ENCODE measurements around the gene KCNRG.

The KCNRG gene, protein sequence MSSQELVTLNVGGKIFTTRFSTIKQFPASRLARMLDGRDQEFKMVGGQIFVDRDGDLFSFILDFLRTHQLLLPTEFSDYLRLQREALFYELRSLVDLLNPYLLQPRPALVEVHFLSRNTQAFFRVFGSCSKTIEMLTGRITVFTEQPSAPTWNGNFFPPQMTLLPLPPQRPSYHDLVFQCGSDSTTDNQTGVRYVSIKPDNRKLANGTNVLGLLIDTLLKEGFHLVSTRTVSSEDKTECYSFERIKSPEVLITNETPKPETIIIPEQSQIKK

DNA sequence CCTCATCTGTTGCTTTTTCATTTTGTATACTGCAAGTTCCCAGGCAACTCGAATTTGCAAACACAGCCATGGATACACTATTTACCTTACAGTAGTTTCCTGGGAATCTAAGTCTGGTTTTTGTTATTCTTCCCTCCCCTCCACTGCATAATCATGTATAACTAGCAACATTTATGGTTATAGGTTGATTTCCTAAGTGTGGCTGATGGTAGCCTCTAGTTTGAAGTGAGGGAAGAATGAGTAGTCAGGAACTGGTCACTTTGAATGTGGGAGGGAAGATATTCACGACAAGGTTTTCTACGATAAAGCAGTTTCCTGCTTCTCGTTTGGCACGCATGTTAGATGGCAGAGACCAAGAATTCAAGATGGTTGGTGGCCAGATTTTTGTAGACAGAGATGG lies at the start of gene KCNRG:
Gene KCNRG, plus strand, starts transcription at position 187 of the 400 bp plus-strand sequence. Its CDS starts 50 bp downstream, at position 237.
- in situ Hi-C loops (cut with HindIII; ENCODE audit: low pct_ligation_motif_present, low sequenced_read_pairs), result no loop called here
- Histone ChIP-seq H3K4me3 (ENCODE audit: low read depth, low read length) (no peak within 1 kb of the TSS), H3K27me3 (replicated peaks) (no peaks in the 10 kb centered on the region), H3K27ac (no peak within 1 kb of the TSS), H3K36me3 (replicated peaks) (peaks cover 18% of the 10 kb centered on the region)
- DNase-seq, result no peak
- TF ChIP-seq, protein P1, sequence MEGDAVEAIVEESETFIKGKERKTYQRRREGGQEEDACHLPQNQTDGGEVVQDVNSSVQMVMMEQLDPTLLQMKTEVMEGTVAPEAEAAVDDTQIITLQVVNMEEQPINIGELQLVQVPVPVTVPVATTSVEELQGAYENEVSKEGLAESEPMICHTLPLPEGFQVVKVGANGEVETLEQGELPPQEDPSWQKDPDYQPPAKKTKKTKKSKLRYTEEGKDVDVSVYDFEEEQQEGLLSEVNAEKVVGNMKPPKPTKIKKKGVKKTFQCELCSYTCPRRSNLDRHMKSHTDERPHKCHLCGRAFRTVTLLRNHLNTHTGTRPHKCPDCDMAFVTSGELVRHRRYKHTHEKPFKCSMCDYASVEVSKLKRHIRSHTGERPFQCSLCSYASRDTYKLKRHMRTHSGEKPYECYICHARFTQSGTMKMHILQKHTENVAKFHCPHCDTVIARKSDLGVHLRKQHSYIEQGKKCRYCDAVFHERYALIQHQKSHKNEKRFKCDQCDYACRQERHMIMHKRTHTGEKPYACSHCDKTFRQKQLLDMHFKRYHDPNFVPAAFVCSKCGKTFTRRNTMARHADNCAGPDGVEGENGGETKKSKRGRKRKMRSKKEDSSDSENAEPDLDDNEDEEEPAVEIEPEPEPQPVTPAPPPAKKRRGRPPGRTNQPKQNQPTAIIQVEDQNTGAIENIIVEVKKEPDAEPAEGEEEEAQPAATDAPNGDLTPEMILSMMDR (IDR thresholded peaks at IDR 0.05; ENCODE audit: low read depth, low read length, missing control alignments), result no peak

DNA sequence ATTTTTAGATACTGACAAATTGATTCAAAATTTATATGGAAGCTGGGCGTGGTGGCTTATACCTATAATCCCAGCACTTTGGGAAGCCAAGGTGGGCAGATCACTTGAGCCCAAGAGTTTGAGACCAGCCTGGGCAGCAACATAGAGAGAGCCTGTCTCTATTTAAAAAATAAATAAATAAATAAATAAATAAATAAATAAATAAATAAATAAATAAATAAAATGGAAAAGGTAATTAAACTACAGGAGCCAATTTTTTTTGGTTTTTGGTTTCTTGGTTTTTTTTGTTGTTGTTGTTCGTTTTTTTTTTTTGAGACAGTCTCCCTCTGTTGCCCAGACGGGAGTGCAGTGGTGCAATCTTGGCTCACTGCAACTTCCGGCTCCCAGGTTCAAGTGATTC lies 47.8 kb upstream of the KCNRG start:
- Histone ChIP-seq H3K4me3 (ENCODE audit: low read depth, low read length) (no peak overlapping the region), H3K27ac (no peak overlapping the region), H3K27me3 (replicated peaks) (no peaks in the 10 kb centered on the region), H3K36me3 (replicated peaks) (no peaks in the 10 kb centered on the region)
- no peak for DNase-seq
- TF ChIP-seq, protein P1 (IDR thresholded peaks at IDR 0.05; ENCODE audit: low read depth, low read length, missing control alignments), result no peak
- in situ Hi-C loops (cut with HindIII; ENCODE audit: low pct_ligation_motif_present, low sequenced_read_pairs), result no loop called here

DNA sequence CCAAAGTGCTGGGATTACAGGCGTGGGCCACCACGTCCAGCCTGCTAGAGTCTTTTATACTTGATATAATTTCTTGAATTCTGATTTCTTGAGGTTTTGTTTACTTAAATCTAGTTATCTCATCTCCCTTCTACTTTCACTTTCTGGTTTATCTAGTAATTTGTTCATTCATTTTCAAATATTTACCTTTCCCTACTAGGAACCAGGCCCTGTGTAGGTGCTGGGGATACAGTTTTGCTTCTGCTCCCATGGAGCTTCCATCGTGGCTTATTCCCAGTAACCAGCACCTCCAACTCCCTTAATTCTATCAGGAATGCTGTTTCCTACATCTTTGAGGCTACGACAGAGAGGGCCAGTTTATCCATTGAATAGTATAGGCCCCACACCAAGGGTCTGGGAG lies 42.5 kb upstream of the KCNRG start:
- no peak overlapping the region for H3K27ac ChIP-seq
- in situ Hi-C loops (cut with HindIII; ENCODE audit: low pct_ligation_motif_present, low sequenced_read_pairs), result no loop called here
- TF ChIP-seq, protein P1 (IDR thresholded peaks at IDR 0.05; ENCODE audit: low read depth, low read length, missing control alignments), result no peak
- no peak for DNase-seq
- H3K27me3 ChIP-seq (replicated peaks), result no peaks in the 10 kb centered on the region
- H3K4me3 ChIP-seq (ENCODE audit: low read depth, low read length), result no peak overlapping the region
- no peaks in the 10 kb centered on the region for H3K36me3 ChIP-seq (replicated peaks)

DNA sequence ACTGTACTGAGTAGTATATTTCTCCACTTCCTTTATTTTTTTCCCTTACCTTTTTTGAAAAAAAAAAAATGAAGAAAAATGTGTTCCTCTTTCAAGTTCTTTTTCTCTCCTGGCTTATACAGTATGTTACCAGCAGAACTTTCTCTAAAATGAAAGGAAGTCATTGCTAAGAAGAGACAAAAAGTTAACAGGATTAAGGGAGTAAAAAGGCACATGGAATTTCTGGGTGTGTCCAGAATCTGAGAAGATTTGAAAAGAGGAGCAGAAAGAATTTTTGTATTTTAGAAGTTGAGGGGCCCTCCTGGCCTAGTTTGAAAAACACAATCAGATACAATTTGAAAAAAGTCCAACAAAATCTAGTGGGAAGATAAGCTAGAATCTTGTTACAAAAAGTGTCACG lies 39.4 kb upstream of the KCNRG start:
- TF ChIP-seq, protein P1 (IDR thresholded peaks at IDR 0.05; ENCODE audit: low read depth, low read length, missing control alignments), result no peak
- in situ Hi-C loops (cut with HindIII; ENCODE audit: low pct_ligation_motif_present, low sequenced_read_pairs), result no loop called here
- no peaks in the 10 kb centered on the region for H3K27me3 ChIP-seq (replicated peaks)
- DNase-seq, result no peak
- H3K36me3 ChIP-seq (replicated peaks), result no peaks in the 10 kb centered on the region
- no peak overlapping the region for H3K4me3 ChIP-seq (ENCODE audit: low read depth, low read length)
- H3K27ac ChIP-seq, result no peak overlapping the region

DNA sequence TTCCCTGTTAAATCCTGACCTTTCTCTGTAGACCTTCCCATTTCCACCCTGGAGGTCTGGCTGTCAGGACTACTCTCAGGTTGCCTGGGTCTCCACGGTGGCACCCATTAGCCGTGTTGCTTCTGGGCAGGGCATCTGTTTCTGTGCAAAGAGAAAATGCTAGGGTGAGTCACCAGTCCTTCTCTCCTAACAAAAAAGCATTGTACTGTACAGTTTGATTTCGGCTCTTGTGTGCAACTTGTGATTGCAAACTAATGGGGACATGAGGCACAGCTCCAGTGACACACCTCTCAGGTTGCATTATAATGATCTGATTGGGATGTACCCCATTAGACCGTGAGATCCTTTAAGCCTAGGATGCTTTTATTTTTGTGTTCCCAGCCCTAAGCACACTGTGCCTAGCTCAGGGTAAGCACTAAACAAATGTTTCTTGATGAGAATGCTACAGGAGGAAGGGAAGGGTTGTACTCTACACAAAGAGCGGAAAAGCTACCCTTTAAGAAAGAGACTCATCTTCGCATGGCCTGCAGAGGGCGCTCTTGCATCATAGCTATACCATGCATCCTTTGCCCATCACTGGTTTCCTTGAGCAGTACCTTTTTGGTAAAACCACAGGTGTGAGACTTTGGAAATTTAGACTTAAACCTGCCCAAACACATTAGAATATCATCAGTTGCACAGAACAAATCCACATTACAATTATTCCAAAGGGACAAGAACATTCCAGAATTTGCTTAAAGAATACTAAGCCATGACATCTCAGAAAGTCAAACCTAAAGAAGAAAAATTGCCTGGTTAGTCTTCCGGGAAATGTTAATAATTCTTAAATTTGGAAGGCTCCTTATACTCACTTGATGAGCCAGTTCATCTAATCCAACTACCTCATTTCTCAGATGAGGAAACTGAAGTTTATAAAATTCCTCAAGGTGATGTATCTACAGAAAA lies 38.7 kb upstream of the KCNRG start:
- Histone ChIP-seq H3K27ac (no peak overlapping the region), H3K4me3 (ENCODE audit: low read depth, low read length) (no peak overlapping the region), H3K27me3 (replicated peaks) (no peaks in the 10 kb centered on the region), H3K36me3 (replicated peaks) (no peaks in the 10 kb centered on the region)
- peak; percentile 40 for DNase-seq
- in situ Hi-C loops (cut with HindIII; ENCODE audit: low pct_ligation_motif_present, low sequenced_read_pairs), result no loop called here
- TF ChIP-seq, protein P1 (IDR thresholded peaks at IDR 0.05; ENCODE audit: low read depth, low read length, missing control alignments), result peak; percentile 92
